ENCODE measurements around the gene ETS1.

The ETS1 gene

GRCh38 chr11:128424851-128425285 is 162.5 kb downstream of the ETS1 start:
- no peak overlapping the region for H3K27ac ChIP-seq
- DNase-seq (ENCODE audit: low spot score): no peak
- POLR2A ChIA-PET (ENCODE audit: low non-redundant PET): no interaction called here
- no peak for TF ChIP-seq CTCF (conservative IDR thresholded peaks at IDR 0.05; ENCODE audit: low read depth)
- CTCF ChIA-PET: no interaction called here

GRCh38 chr11:128424271-128424711 is 163.1 kb downstream of the ETS1 start:
- no peak for DNase-seq (ENCODE audit: low spot score)
- POLR2A ChIA-PET (ENCODE audit: low non-redundant PET): no interaction called here
- H3K27ac ChIP-seq: no peak overlapping the region
- no peak for TF ChIP-seq CTCF (conservative IDR thresholded peaks at IDR 0.05; ENCODE audit: low read depth)
- CTCF ChIA-PET: no interaction called here

- DNase-seq (ENCODE audit: low spot score): no peak
- H3K27ac ChIP-seq: no peak overlapping the region
- no peak for TF ChIP-seq CTCF (conservative IDR thresholded peaks at IDR 0.05; ENCODE audit: low read depth)
- ChIA-PET CTCF (no interaction called here), POLR2A (ENCODE audit: low non-redundant PET) (no interaction called here)
These were observed 164.6 kb downstream of the ETS1 start for GRCh38 chr11:128422576-128423370.

- CTCF ChIA-PET: no interaction called here
- no peak for DNase-seq (ENCODE audit: low spot score)
- H3K27ac ChIP-seq: no peak overlapping the region
- POLR2A ChIA-PET (ENCODE audit: low non-redundant PET): no interaction called here
- no peak for TF ChIP-seq CTCF (conservative IDR thresholded peaks at IDR 0.05; ENCODE audit: low read depth)
These were observed 165.6 kb downstream of the ETS1 start for GRCh38 chr11:128421577-128422330.

- no peak for DNase-seq (ENCODE audit: low spot score)
- ChIA-PET CTCF (interaction anchor here (0.7 kb wide), 1 partner anchor 11 kb away, joined by 5 read pairs; no protein-coding TSS in a partner anchor), POLR2A (ENCODE audit: low non-redundant PET) (no interaction called here)
- no peak for TF ChIP-seq CTCF (conservative IDR thresholded peaks at IDR 0.05; ENCODE audit: low read depth)
- no peak overlapping the region for H3K27ac ChIP-seq
These were observed 166.4 kb downstream of the ETS1 start for GRCh38 chr11:128420951-128421350.

- CTCF ChIA-PET: interaction anchor here (0.6 kb wide), 1 partner anchor 73 kb away, joined by 3 read pairs; no protein-coding TSS in a partner anchor
- POLR2A ChIA-PET (ENCODE audit: low non-redundant PET): no interaction called here
- TF ChIP-seq CTCF (conservative IDR thresholded peaks at IDR 0.05; ENCODE audit: low read depth): no peak
- DNase-seq (ENCODE audit: low spot score): no peak
- no peak overlapping the region for H3K27ac ChIP-seq
These were observed 167.1 kb downstream of the ETS1 start for GRCh38 chr11:128420265-128420664.
